ENCODE measurements around the gene DFFA.
A peak's percentile ranks its signal among the peaks of the same experiment; 100 is the strongest.
"Not testable (repeated sequence)": the region's sequence is repeated elsewhere in the genome, so short reads cannot be mapped to it uniquely, and the experiment has no call there.

The DFFA gene

GRCh38 chr1:10457875-10458274 is 14.5 kb downstream of the DFFA start:
- no peak for DNase-seq (ENCODE audit: low spot score)

DNA sequence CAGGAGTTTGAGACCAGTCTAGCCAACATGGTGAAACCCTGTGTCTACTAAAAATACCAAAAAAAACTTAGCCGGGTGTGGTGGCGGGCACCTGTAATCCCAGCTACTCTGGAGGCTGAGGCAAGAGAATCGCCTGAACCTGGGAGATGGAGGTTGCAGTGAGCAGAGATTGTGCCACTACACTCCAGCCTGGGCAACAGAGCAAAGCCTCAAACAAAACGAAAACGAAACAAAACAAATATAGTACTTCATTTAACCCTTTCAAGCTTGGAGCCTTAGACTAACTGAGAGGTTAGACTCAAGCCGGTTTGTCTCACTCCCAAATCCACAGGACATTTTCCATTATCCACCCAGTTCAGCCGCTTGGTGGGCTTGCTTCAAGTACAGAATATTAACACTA is 14.9 kb downstream of the DFFA start:
- DNase-seq (ENCODE audit: low spot score), result not testable (repeated sequence)

GRCh38 chr1:10456661-10457060 is 15.7 kb downstream of the DFFA start:
- DNase-seq (ENCODE audit: low spot score), result no peak

GRCh38 chr1:10456048-10456447 is 16.3 kb downstream of the DFFA start:
- no peak for DNase-seq (ENCODE audit: low spot score)

- DNase-seq (ENCODE audit: low spot score), result peak; percentile 49
Observed at GRCh38 chr1:10451287-10451686, 21.0 kb downstream of the DFFA start.

DNA sequence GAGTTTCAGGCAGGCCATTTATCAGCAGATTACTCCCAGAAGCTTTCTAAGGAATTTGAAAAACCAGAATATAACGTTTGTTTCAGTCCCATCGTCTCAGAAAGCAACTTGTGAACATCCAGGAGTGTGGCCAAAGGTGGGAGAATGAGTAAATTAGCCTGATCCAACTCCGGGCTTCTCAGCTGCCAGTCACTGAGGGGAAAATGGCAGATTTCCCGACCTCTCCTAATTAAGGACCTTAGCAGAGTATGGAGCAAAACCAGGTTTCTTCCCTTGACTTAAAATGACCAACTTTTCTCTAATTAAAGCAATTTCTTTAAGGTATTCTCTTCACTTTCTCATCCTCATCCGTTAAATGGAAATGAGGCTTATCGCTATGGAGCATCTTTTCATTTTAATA is 21.5 kb downstream of the DFFA start:
- DNase-seq (ENCODE audit: low spot score), result no peak

DNA sequence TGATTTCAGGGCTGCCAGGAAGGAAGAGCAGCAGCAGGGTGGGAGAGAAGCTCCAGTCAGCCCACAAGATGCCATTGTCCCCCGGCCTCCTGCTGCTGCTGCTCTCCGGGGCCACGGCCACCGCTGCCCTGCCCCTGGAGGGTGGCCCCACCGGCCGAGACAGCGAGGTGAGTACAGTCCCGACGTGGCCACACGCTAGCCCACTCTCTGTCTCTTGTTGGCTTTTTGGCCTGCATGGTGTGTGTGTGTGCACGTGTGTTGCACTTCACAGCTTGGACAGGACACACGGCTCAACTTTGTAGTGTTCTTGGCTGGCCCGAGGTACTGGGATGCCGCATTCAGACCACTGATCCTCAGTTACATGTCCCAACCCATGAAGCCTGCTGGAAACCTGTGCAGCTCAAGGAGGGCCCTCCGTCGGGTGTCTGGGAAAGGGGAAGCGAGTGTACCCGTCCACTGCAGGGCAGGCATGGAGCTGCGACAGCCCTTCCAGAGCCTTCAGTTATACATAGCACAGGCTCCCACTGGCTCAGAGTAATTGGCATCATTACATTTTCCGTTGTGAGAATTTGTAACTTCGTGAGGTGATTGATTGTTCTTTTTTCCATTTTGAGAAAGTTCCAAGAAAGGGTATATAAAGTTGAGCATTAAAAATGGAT is 22.0 kb downstream of the DFFA start:
- no peak for DNase-seq (ENCODE audit: low spot score)

- no peak for DNase-seq (ENCODE audit: low spot score)
Observed at GRCh38 chr1:10449751-10450150, 22.6 kb downstream of the DFFA start, which contains the start of gene CORT. Gene CORT, plus strand, starts transcription at chr1:10450031. Its CDS starts 193 bp downstream, at chr1:10450224.

- DNase-seq (ENCODE audit: low spot score), result no peak
Observed at GRCh38 chr1:10446790-10447422, 25.4 kb downstream of the DFFA start.

DNA sequence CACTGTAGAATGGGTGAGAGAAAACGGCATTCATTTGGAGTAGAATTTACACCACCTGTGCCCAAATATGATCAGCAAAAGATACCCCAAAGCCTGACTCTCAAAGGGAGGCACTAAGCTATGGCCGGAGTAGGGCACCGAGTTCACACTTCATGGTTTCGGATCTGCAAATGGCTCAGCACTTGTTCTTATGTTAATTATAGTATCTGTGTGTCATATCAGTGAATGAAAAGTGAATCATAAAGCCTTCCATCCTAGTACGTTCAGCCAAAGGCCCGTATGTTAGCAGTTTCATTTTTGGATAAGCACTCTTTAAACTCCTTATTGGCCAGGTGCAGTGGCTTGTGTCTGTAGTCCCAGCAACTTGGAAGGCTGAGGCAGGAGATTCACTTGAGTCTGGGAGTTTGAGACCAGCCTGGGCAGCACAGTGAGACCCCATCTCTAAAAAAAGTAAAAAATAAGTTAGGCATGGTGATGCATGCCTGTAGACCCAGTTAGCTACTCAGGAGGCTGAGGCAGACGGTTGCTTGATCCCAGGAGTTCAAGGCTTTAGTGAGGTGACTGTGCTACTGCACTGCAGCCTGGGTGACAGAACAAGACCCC is 27.4 kb downstream of the DFFA start:
- DNase-seq (ENCODE audit: low spot score), result no peak

DNA sequence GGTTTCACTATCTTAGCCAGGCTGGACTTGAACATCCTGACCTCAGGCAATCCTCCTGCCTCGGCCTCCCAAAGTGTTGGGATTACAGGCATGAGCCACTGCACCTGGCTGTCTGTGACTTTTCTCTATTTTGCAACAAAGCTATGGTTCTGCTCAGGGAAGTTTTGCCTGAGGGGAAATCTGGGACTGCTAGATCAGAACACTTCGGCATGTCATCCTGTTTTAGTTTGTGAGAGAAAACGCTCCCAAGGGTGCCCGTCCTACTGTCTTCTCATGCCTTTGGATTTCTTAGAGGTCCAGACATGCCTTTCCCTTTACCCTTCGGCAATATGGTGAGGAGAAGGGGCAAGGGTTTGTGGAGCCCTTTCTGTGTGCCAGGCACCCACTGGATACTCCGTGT is 28.1 kb downstream of the DFFA start:
- no peak for DNase-seq (ENCODE audit: low spot score)

DNA sequence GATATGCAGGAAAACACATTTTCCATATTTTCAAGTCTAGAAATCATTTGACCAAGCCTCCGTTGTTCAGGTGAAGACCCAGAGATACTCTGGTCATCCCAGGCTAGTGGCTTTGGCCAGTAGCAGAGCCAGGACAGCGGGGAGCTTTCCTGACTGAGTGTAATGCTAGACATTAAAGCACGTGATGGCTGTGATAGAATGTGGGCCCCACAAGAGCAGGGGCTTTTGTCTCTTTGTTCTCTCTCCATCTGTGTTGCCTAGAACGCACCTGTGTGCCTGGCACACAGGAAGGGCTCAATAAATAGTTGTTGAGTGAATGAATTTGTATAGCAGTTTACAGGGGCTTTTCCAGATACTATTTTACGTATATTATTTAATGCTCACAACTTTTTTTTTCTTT is 31.5 kb downstream of the DFFA start:
- DNase-seq (ENCODE audit: low spot score), result no peak

- DNase-seq (ENCODE audit: low spot score), result no peak
Observed at GRCh38 chr1:10440305-10440704, 32.0 kb downstream of the DFFA start.

- no peak for DNase-seq (ENCODE audit: low spot score)
Observed at GRCh38 chr1:10438677-10439163, 33.6 kb downstream of the DFFA start.

DNA sequence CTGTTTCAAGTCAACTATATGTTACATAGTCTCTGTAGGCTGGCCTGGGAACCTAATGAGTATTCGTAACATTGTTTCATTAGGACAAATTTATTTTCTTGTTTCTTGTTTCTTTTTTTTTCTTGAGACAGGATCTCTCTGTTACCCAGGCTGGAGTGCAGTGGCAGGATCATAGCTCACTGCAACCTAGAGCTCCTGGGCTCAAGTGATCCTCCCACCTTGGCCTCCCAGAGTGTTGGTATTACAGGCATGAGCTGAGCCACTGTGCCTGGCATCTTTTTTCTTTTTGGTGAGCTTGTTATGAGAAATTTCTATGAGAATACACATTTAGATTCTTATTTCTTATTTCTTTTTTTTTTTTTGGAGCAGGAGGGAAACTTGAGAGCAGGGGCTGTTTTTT is 35.3 kb downstream of the DFFA start:
- no peak for DNase-seq (ENCODE audit: low spot score)

- DNase-seq (ENCODE audit: low spot score), result no peak
Observed at GRCh38 chr1:10434590-10434989, 37.7 kb downstream of the DFFA start.

DNA sequence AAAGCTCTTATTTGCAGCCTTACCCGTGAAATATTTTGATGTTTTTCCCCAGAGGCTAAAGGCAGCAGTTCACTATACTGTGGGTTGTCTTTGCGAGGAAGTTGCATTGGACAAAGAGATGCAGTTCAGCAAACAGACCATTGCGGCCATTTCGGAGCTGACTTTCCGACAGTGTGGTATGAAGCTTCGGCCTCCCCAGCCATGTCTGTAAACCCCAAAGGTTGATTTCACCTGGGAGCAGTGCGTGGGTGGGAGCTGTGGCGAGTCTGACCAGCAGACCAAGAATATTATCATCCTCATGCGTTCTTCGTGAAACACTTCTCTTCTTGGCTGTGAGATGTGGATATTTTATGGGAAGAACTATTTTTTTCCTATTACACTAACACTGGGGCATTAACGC is 38.5 kb downstream of the DFFA start:
- no peak for DNase-seq (ENCODE audit: low spot score)

- no peak for DNase-seq (ENCODE audit: low spot score)
Observed at GRCh38 chr1:10432910-10433700, 39.2 kb downstream of the DFFA start.

DNA sequence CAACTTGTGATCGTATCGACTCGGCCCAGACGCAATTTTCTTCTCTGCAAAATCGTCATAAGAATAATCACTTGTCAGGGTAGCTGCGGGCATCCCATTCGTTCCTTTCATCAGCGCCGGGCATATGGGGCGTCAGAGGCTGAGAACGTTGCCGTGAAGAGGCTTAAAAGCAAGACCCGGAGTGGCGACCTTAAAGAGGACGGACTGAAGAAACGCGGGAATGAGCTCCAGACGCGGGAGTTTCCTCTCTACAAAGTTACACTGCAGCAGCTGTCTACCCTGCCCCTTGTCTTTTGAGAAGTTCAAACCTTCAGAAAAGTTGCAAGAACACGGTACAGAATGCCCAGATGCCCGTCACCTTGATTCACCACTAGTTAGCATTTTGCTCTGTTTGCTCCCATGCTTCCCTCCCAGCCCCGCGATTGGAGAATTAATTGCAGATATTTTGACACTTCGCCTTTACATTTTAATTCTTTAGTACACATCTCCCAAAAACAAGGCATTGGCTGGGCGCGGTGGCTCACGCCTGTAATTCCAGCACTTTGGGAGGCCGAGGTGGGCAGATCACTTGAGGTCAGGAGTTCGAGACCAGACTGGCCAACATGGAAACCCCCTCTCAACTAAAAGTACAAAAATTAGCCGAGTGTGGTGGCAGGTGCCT is 41.1 kb downstream of the DFFA start:
- peak; percentile 45 for DNase-seq (ENCODE audit: low spot score)

DNA sequence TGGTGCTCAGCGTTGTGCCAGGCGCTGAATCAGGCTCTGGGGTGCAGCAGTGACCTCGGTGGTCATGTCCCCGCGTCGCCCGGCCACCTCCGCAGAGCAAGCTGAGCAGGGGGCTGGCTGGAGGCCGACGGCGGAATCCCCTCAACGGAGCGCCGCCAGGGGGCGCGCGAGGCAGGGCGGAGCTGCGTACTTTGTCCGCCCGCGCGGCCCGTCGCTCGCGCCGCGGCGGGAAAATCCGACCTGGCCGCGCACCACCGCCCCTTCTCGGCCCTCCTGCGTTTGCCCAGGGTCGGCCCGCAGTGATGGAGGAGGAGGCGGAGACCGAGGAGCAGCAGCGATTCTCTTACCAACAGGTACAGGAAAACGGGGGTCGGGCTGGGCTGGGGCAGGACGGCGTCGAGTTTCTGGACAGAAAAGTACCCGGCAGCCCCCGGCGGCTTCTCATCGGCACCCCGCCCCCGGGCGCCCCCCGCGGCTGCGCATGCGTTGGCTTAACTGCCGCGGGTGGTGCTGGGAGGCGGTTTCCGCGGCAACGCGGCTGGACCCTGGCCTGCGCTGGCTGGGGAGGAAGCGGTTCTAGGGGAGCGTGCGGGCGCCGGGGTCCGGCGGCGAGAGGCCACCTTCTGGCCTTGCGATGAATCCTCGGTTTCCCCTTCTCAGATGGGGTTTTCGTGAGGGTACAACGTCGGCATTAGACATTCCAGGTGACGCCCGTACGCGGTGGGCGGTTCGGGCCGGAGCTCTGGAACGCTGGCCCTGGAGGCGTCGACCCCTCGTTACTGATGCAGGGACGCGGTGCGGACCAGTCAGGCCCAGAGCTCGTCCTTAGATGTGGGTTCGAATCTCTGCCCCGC is 41.9 kb downstream of the DFFA start, which contains the start of gene CENPS:
Gene CENPS, plus strand, starts transcription at position 218 of the 854 bp plus-strand sequence. Its CDS starts 85 bp downstream, at position 303.
- DNase-seq (ENCODE audit: low spot score), result peak; percentile 100

- DNase-seq (ENCODE audit: low spot score), result peak; percentile 24
Observed at GRCh38 chr1:10429868-10430215, 42.5 kb downstream of the DFFA start.
